Measurements from ENCODE around the gene PCDHB12.
"Not testable (repeated sequence)": the region's sequence is repeated elsewhere in the genome, so short reads cannot be mapped to it uniquely, and the experiment has no call there.

GRCh38 chr5:141179371-141179770 lies 29.1 kb upstream of the PCDHB12 start:
- TF ChIP-seq EZH2 (IDR thresholded peaks at IDR 0.05; ENCODE audit: borderline replicate concordance, low read length); CTCF (IDR thresholded peaks at IDR 0.05; ENCODE audit: low read length): not testable (repeated sequence)

Data from OCI-LY1 (cell line).